ENCODE measurements around the gene TCF19. TPM values are rescaled to one million over a fixed set of nuclear protein-coding genes. Genes with fewer than 3 reads are reported as not detected.

The TCF19 gene
- total RNA-seq, 1 experiment from 2014 or later, result 15.0 TPM

DNA sequence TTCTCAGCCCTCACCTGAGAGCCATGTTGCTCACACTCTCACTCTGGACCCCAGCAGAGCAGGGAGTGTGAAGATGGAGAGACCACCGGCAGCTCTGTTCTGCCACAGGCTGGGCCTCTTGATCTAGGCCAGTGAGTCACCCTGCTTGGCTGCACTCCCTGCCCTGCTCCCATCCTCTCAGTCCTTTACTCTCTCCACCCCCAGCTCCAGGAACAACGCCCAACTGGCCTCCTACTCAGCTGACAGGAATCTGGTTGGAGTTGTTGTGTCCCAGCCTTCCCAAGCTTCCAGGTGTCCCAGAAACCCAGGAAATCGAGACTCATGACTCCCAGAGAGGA, 43.9 kb upstream of the TCF19 start, which contains the start of gene PSORS1C1:
PSORS1C1 (plus strand) TSS at position 260 of the 338 bp plus-strand sequence. CDS start 14,833 bp downstream, outside the sequence.
- Histone ChIP-seq H4K20me1 (ENCODE audit: control insufficient read depth, insufficient read depth, insufficient read length) (no peaks in the 10 kb centered on the region), H2AK5ac (ENCODE audit: insufficient read length, low read length) (no peak within 1 kb of the TSS), H3K4me2 (ENCODE audit: insufficient read depth, insufficient read length, low read length) (no peak within 1 kb of the TSS), H4K8ac (replicated peaks; ENCODE audit: insufficient read length, low read depth, low read length) (no peak within 1 kb of the TSS), H4K5ac (ENCODE audit: insufficient read length, low read depth, low read length) (no peak within 1 kb of the TSS), H2BK12ac (ENCODE audit: insufficient read length, low read depth, low read length) (no peak within 1 kb of the TSS), H3K27ac (ENCODE audit: insufficient read length, low read depth, low read length) (no peak within 1 kb of the TSS), H3K14ac (ENCODE audit: insufficient read depth, low read length) (peak within 1 kb of the TSS; percentile 36; the same call in 1 of the 2 replicates), H3K23ac (ENCODE audit: insufficient read length, low read depth, low read length) (no peak within 1 kb of the TSS), H3K4ac (ENCODE audit: low read depth, low read length) (no peak within 1 kb of the TSS), H3K9ac (ENCODE audit: extremely low read depth, insufficient read length, low read length) (no peak within 1 kb of the TSS), H2BK20ac (ENCODE audit: low read depth, low read length, poor library complexity, severe bottlenecking) (no peak within 1 kb of the TSS), H3K4me1 (ENCODE audit: insufficient read depth, low read length) (peaks cover 14% of the 10 kb centered on the region; the same call in 1 of the 2 replicates), H3K56ac (ENCODE audit: insufficient read length, low read depth, low read length) (no peak within 1 kb of the TSS), H3K79me2 (ENCODE audit: insufficient read depth, low read length) (no peaks in the 10 kb centered on the region), H2AFZ (ENCODE audit: low read length) (no peak within 1 kb of the TSS), H3K79me1 (ENCODE audit: insufficient read depth, low read depth, low read length, poor library complexity, severe bottlenecking) (no peaks in the 10 kb centered on the region), H3K27me3 (ENCODE audit: insufficient read depth, low read length) (no peaks in the 10 kb centered on the region; the same call in 1 of the 2 replicates), H3T11ph (ENCODE audit: low read length) (no peak within 1 kb of the TSS), H3K18ac (ENCODE audit: insufficient read length, low read depth, low read length) (no peak within 1 kb of the TSS), H2BK5ac (ENCODE audit: insufficient read length, low read length) (no peak within 1 kb of the TSS), H2BK15ac (ENCODE audit: low read depth, low read length) (no peak within 1 kb of the TSS), H2BK120ac (ENCODE audit: low read depth, low read length, poor library complexity, severe bottlenecking) (no peak within 1 kb of the TSS), H3K9me3 (ENCODE audit: control insufficient read depth, low read depth, low read length) (no peaks in the 10 kb centered on the region), H4K91ac (ENCODE audit: insufficient read length, low read depth, low read length) (no peak within 1 kb of the TSS), H3K23me2 (ENCODE audit: insufficient read length, low read depth, low read length, poor library complexity, severe bottlenecking) (no peaks in the 10 kb centered on the region)
- H3K4me3 Mint-ChIP-seq, result no peak within 1 kb of the TSS
- peaks cover 47 to 56% of the 10 kb centered on the region in 2 experiments for H3K4me1 Mint-ChIP-seq
- H3K27ac Mint-ChIP-seq, result peak within 1 kb of the TSS in 1 of 3 experiments; percentile 86; a peak in 5 of 7 replicates
- WGBS (ENCODE audit: extremely low coverage, insufficient read length, low lambda C conversion rate), result no CpG with 5 or more reads among the region's 3 CpGs
- peaks cover 60% of the 10 kb centered on the region for H3K27me3 Mint-ChIP-seq (ENCODE audit: low read depth)
- no peaks in the 10 kb centered on the region; a peak in 1 of 5 replicates for H3K9me3 Mint-ChIP-seq
- H3K36me3 Mint-ChIP-seq (ENCODE audit: insufficient read depth in 1 of 3, low read depth in 3 of 3), result no peaks in the 10 kb centered on the region
- peak; percentile 61 for DNase-seq
- TF ChIP-seq CTCF (conservative IDR thresholded peaks at IDR 0.05), result no peak

Data from H9 (cell line).